ENCODE measurements around the gene DLX4.

GRCh38 chr17:49979748-49980479 lies 10.9 kb downstream of the DLX4 start:
- TF ChIP-seq CTCF (IDR thresholded peaks at IDR 0.05) (no peak), POLR2A (IDR thresholded peaks at IDR 0.05) (no peak), POLR2AphosphoS5 (IDR thresholded peaks at IDR 0.05) (no peak), EP300 (IDR thresholded peaks at IDR 0.05) (no peak)
